ENCODE results near the gene VPS33A.
A peak's percentile ranks its signal among the peaks of the same experiment; 100 is the strongest.
"Not testable (repeated sequence)": the region's sequence is repeated elsewhere in the genome, so short reads cannot be mapped to it uniquely, and the experiment has no call there.

VPS33A gene

DNA sequence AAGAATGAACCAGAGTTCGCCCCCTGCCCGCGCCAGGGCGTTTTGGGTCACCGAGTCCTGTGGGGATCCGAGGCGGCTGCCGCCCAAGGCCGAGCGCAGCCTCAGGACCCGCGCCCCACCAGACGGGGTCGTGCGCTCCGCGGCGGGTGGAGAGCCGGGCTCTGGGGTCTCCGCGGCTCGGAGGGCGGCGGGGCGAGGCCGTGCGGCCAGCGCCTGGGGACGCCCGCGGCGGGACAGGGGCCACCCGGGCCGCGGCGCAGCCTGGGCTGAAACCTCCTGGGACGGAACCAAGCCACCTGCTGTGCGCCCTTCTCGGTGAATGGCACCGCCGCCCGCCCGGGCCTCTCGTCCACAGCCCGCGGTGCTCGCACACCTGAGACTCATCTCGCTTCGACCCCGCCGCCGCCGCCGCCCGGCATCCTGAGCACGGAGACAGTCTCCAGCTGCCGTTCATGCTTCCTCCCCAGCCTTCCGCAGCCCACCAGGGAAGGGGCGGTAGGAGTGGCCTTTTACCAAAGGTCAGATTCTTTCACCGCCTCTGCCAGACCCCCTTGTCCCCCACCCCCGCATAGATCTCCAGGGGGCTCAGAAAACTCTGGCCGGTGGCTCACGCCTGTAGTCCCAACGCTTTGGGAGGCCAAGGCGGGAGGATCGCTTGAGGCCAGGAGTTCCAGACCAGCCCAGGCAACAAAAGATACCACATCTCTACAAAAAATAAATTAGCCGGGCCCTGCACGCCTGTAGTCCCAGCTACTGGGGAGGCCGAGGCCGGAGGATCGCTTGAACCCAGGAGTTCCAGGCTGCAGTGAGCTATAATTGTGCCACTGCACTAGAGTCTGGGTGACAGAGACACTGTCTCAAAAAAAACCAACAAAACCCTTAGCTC, 61.9 kb downstream of the VPS33A start:
- no peak for DNase-seq (ENCODE audit: low spot score)

DNA sequence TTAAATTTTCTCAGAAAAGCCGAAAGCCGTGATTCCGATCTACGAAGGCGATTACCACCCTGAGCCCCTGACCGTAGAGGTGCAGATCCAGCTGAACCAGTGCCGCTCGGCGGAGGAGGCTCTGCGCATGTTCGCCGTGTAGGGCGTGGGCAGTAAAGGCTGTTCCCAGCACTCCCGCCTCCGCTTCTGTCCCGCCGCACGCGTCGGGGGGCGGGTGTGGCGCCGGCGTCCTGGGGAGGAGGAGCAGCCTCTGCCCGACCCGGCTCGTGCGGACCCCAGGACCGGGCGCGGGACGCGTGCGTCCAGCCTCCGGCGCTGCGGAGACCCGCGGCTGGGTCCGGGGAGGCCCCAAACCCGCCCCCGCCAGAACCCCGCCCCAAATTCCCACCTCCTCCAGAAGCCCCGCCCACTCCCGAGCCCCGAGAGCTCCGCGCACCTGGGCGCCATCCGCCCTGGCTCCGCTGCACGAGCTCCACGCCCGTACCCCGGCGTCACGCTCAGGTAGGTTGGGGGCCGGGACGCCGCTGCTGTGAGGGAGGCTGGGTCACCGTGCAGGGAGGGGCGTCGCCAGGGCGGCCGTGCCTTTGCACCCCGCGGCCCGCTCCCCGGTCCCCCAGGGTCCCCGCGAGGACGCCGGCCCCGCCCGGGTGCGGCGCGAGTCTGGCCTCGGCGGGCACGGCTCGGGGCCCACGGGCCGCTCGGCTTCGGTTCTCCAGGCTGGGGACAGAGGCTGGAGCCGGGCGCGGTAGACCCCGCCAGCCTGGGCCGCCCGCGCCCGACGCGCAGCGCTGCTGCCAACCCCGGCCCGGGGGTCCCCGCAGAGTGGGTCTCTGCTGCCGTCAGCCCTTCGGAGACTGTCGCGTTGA, 62.8 kb downstream of the VPS33A start, which contains the start of gene B3GNT4:
Gene B3GNT4 (plus strand): TSS at position 409 of the 866 bp plus-strand sequence. CDS start 910 bp downstream, outside the sequence.
- DNase-seq (ENCODE audit: low spot score) = no peak

DNA sequence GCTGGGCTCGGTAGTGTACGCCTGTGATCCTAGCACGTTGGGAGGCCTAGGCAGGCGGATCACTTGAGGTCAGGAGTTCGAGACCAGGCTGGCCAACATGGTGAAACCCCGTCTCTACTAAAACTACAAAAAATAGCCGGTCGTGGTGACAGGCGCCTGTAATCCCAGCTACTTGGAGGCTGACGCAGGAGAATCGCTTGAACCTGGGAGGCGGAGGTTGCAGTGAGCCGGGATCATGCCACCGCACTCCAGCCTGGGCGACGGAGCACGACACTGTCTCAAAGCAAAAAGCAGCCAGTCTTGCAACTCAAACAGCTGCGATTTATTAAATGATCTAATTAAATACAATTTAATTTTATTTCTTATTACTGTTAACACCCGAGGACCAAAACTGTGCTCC, 63.5 kb downstream of the VPS33A start:
- not testable (repeated sequence) for DNase-seq (ENCODE audit: low spot score)

DNA sequence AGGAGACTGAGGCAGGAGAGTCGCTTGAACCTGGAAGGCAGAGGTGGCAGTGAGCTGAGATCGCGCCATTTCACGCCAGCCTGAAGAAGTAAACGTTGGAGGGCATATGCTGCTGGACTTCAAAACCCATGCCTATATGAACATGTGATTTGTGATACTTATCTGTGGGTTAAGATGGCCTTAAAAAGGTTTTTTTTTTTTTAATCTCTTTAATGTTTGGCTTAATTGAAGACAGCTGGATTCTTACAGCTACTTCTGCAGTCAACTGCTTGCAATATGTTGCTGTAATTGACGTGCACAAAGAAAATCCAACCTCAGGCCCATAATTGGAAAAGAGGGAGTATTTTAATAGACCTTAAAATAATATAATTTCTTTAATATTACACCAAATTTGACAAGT, 64.3 kb downstream of the VPS33A start:
- no peak for DNase-seq (ENCODE audit: low spot score)

DNA sequence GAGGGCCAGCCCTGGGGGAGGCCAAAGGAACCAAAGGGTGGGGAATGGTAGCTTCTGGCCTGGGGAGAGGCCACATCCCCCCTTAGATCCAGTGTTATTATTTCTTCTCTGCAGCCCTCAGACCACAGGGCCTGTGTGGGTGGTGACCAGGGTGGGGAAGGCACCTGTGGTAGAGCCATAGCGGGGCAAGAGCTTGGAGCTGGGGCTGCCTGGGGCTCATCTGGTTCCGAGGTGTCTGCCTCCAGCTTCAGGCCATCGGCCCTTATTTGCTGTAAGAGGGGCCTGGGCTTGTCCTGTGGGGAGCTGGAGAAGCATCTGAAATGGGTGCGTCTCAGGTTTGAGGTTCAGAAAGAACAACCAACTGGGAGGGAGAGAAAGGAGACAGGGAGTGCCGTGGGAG, 64.9 kb downstream of the VPS33A start:
- DNase-seq (ENCODE audit: low spot score) = no peak

DNA sequence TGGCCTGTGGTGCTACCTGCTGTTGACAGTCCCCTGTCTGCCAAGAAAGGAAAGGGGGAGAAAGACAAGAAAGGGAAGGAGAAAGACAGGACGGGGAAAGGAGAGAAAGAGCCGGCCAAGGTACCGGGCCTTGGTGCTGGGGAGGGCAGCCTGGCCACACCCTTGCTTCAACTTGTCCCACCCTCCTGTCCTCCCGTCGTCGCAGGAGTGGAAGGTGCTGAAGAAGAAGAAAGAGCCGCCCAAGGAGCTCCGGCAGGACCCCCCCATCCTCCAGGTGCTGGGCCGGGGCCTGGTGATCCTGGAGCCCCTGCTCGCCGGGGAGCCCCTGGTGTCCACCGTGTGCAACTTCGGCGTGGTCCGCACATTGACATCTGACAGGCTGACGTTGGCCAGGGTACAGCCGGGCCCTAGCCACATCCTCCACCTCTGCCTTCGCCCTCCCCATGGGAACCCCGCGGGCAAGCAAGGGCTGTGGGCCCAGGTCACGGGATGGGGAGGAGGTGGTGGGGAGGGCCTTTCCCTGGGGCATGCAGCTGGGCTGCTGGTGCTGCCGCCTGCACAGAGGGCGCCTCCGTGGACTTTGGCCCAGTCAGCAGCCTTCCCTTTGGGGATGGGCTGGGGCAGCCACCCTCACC, 65.6 kb downstream of the VPS33A start:
- no peak for DNase-seq (ENCODE audit: low spot score)

DNA sequence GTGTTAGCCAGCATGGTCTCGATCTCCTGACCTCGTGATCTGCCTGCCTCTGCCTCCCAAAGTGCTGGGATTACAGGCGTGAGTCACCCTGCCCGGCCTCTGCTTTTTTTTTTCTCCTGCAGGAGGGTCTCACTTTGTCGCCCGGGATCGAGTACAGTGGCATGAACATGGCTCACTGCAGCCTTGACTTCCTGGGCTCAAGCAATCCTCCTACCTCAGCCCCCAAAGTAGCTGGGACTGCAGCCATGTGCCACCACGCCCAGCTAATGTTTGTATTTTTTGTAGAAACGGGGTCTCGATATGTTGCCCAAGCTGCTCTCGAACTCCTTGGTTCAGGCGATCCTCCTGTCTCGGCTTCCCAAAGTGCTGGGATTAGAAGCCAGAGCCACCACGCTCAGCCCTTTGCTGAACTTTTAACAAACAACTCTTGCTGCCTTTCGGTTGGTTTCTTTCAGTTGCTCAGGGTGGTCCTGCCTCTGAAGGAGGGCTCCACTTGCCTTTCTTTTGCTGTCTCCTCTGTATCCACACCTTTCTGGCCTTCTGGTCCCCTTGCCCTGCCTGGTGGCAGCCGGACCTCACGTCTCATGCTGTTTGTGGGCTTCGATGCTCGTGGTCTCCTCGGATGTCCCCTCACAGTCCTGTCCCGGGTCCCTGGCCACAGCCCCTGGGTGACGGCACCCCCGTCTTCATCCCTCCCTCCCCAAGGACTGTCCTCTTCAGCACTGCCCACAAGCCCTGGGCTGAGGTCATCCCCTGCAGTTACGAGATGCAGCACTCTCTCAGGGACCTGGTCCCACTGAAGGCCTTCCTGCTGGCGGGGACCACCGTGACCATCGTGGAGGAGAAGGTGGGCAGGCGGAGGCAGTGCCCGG, 66.6 kb downstream of the VPS33A start:
- no peak for DNase-seq (ENCODE audit: low spot score)

DNA sequence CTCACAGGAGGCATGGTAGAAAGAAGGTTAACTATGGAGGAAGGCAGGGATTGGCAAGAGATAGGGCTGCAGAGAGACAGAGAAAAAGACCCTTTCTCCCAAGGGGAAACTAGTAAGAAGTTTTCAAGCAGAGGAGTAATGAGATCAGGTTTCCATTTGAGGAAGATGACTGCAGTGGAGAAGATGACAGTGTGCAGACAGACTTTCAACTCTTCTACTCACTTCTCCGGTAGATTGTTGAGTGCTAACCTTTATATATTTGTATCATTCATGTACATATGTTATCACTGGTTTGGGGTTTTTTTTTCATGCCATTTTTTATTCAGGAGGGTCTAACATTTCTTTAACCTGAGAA, 68.7 kb downstream of the VPS33A start:
- DNase-seq (ENCODE audit: low spot score) = no peak

DNA sequence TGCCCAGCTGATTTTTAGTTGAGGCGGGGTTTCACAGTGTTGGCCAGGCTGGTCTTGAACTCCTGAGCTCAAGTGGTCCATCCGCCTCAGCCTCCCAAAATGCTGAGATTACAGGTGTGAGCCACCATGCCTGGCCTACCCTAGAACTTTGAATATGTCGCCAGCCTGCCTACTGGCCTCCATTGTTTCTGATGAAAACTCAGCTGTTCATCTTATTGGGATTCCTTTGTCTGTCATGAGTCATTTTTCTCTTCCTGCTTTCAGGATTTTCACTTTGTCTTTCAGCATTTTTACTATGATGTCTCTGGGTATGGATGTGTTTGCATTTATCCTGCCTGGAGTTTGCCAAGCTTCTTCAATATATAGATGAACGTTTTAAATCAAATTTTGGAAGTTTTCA, 70.9 kb downstream of the VPS33A start:
- no peak for DNase-seq (ENCODE audit: low spot score)

DNA sequence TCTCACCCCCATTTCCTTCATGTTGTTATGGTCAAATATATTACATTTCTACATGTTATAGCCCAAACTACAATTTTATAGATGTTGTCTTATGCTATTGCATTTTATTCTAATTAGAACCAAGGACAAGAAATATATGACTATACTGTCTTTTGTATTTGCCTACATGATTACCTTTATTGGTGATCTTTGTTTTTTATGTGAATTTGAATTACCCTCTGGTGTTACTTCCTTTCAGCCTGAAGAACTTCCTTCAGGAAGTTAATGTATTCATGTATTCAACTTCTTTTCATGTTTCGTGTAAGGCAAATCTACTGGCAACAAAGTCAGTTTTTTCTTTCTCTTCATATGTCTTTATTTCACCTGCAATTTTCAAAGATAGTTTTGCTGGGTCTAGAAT, 71.5 kb downstream of the VPS33A start:
- no peak for DNase-seq (ENCODE audit: low spot score)

DNA sequence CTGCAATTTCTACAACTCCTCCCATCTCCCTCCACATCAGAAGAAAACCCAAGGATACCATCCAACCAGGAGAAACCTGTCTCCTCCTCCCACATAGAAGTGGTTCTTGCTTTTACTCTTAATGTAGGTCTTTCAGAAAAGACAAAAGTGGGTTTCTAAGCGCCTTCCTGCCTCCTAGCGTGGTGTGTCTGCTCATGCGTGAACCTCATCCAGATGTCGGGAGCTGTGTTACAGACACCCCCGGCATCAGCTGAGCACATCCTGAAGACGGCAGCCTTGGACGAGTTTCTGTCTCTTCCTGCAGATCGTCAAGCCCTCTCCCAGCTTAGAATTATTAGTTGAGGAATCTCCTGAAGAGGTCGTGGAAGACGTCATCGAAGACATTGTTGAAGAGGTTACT, 73.9 kb downstream of the VPS33A start:
- DNase-seq (ENCODE audit: low spot score) = no peak

DNA sequence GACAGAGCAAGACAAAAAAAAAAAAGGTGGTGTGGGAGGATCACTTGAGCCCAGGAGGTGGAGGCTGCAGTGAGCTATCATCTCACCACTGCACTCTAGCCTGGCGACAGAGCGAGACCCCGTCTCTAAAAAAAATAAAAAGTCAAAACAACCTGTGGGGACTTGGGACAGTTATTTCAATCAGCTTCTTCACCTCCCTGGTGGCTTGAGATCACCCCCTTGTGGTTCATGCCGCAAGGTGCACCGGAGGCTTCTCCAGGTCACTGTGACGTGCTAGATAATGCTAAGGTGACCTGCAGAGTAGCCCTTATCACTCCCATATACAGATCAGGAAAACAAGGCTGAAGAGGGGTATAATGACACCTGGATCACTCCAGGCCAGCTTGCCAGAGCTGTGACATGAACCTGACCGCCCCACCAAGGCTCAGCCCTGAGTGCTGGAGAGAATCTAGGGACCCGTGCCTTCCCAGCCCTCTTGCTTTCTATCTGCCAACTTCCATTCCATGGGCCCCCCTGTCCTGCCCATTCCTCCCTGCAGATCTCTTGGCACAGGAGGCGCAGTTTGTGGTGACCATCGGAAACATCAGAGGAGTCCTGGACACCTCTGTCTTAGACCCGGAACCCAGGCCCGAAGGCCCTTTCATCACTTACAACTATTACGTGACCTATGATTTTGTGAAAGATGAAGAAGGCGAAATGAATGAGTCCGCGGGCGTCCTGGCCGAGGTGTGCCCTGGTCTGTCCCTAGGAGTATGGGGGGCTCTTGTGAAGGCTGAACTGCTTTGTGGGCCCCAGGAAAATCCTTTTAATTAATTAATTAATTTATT, 75.2 kb downstream of the VPS33A start:
- peak; percentile 61 for DNase-seq (ENCODE audit: low spot score)

DNA sequence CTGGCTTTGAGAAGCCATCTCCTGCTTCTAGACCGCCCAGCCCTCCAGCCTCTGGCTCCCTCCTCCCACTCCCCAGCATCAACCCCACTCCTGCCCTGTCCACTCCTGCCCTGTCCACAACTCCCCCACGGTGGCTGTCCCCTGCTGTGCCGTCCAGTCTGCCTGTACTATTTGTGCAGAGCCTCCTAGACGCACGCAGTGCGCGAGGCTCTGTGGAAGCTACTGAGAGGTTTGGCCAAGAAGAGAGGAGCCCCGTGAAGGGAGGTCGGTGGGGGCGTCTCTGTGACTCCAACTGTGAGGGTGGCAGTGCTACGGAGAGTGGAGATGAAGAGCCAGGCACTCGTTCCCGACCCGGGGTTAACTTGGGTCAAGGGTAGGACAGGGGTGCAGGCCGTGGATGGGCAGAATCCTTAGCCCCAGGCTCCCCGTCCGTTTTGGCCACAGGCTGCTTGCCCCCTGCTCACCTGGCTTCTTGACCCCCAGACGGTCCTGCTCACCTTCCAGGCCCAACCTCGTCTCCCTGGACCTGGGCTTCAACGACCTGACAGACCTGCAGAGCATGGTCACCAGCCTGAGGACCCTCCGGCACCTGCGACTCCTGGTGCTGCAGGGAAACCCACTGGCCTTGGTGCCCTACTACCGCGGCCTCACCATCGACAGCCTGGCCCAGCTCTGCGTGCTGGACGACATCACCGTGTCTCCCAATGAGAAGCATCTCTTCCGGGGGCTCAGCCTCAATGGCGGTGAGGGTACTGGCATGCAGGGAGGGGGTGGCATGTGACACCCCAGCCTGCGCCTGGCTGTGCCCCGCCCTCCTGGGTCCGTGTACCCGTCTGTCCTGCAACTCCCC, 76.4 kb downstream of the VPS33A start:
- no peak for DNase-seq (ENCODE audit: low spot score)

DNA sequence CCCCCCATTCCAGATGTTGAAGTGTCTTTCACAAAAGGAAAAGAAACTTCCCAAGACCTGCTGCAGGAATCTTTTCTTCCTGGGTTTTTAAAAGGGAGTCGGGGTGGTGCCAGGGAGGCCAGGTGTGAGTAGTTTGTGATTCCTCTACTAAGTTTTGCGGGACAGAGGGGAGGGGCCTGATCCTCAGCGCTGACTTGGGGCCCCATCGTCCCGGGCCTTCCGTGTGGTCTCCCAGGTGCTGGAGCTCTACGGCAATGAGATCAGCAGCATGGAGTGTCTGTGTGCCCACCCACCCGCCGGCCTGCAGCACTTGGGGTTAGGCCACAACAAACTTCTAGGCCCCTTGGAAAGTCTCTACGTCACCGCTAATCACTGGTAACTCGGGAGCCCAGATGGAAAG, 78.8 kb downstream of the VPS33A start:
- no peak for DNase-seq (ENCODE audit: low spot score)

DNA sequence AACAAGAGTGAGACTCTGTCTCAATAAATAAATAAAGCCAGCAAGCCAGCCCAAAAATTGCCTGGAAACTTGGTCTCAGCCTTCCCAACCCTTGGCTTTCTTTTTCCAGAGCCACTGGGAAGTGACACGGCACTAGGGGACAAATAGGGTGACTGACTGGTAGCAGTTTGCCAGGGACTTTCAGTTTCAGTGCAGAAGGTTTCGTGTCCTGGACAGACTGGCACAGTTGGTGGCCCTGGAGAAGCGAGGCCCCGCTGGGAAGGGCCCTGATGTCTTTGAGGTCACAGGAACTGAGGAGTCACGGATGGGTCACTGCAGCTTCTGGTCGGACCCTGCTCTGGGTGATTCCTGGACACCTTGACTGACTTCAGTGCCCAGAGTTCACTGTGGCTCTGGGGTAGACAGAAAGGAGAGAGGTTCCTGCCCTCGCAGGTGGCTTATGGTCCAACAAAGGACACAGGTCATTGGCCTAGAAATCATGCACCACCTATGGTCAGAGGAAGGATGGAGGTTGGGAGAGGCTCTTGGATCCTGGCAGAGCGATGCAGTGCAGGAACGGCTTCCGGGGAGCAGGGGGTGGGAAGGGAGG, 80.7 kb downstream of the VPS33A start:
- DNase-seq (ENCODE audit: low spot score) = no peak

DNA sequence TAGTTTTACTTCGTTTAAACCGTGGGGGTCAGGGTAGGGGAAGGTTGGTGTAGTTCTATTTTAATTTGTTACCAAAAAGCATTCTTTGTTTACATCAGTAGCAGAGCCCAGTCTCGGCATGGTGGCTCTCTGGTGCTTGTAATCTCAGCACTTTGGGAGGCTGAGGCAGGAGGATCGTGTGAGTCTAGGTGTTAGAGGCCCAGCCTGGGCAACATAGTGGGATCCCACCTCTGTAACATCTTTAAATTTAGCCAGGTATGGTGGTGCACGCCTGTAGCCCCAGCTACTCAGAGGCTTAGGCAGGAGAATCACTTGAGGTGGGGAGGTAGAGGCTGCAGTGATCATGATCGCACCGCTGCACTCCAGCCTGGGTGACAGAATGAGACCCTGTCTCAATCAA, 81.2 kb downstream of the VPS33A start:
- no peak for DNase-seq (ENCODE audit: low spot score)

DNA sequence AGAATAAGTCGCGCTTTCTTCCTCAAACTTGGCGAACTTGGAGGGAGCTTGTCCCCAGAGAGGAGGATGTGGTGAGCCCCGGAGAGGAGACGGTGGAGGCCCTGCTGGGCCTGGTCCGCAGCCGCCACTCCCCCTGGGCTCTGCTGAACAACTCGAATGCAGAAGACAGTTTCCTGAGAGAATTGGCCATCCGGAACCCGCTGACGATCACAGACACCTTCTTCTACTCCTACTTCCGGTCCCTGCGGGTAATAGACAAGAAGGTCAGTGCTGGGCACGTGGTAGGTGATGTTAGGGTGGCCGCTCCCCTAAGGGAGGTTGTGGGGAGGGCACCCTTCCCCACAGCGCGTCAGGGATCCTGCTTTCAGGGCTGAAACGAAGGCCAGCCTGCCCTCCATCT, 81.8 kb downstream of the VPS33A start:
- DNase-seq (ENCODE audit: low spot score) = no peak

DNA sequence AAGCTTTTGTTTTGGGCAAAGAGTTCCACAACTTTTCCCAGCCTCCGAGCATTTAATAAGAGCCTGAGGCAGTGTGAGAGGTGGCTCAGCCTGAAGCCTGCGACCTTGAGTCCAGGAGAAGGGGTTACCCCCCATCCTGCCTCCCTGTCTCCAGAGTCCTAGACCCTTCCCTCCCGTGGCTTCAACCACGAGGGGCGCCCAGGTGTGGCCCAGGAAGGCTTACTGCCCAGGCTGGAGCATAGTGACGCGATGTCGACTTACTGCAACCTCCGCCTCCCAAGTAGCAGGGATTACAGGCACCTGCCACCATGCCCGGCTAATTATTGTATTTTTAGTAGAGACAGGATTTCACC, 82.7 kb downstream of the VPS33A start:
- DNase-seq (ENCODE audit: low spot score) = no peak

DNA sequence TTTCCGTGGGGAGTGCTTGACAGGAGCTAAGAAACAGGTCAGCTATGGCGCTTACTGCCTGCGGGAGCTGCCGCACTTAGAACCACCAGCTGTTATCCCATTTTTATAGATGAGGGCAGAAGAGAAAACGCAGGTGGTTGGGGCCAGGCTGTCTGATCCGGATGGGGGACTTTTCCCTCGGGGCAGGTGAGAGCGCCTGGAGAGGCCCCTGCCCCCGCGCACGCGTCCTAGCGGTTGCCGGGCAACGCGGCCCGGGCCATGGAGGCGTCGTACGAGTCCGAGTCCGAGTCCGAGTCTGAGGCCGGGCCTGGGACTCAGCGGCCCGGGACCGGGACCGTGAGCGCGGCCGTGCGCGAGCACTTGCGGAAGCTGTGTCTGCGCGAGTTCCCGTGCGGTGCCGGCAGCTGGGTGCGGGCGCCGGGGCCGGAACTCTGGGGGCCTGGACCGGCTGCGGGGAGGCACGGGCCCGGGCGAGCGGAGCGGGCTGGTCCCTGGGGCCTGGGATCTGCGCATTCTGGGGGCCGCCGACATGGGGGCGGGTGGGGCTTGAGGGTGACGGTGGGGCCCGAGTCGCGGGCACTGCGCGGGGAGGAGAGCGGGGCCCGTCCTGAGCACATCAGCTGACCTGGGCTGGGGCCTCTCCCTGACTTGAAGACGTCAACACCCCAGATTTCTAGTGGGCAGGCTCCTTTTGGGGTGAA, 83.3 kb downstream of the VPS33A start, which contains the start of gene LRRC43:
Gene LRRC43 (plus strand): TSS at position 237 of the 701 bp plus-strand sequence. CDS start 22 bp downstream, at position 259.
- no peak for DNase-seq (ENCODE audit: low spot score)

Measured in hematopoietic multipotent progenitor cell treated with erythropoietin and hydrocortisone succinate and interleukin-3 and kit ligand, for 15 days (in vitro differentiated cells).